OCI-LY7 (cell line): Measurements from ENCODE around the gene MAZ. TPM values are rescaled to one million over a fixed set of nuclear protein-coding genes. Genes with fewer than 3 reads are reported as not detected.

ENCODE experiments used
- BruUV-seq: library from RNA; stranded (reverse); fragments of 400-500 nt; replicated peaks from 2 replicates; lab custom pipeline; 2021; lab: Mats Ljungman, UMichigan
- CTCF ChIA-PET: fragments of 300-600 bp; sonication (Branson Sonifier 250); formaldehyde crosslinking; loops from one replicate; lab custom pipeline; 2022; ENCODE audit warnings: antibody characterized with exemption; ENCODE audit not compliant: unreplicated experiment; lab: Charles Lee
- POLR2A ChIA-PET: fragments of 300-600 bp; sonication (Branson Sonifier 250); formaldehyde crosslinking; loops from one replicate; lab custom pipeline; 2022; ENCODE audit warnings: antibody characterized with exemption; lab: Charles Lee
- DNase-seq: peaks from one replicate; pipeline ENCODE4 v3.0.0-alpha.2; 2015; ENCODE audit warnings: low spot score
- H2AFZ ChIP-seq: fragments of 200-600 bp; sonication (generic), shearing (Covaris generic); 2 replicates; pipeline ENCODE4 v1.6.1; 2014; ENCODE audit warnings: mild to moderate bottlenecking, antibody characterized with exemption, low read length, moderate library complexity
- H3K27ac ChIP-seq: fragments of 200-600 bp; sonication (generic); 2 replicates; pipeline ENCODE4 v1.5.1; 2014; ENCODE audit warnings: mixed run types, low read depth, mild to moderate bottlenecking, moderate library complexity, low read length, inconsistent platforms; ENCODE audit not compliant: poor library complexity, severe bottlenecking
- H3K36me3 ChIP-seq: fragments of 200-600 bp; sonication (generic); 2 replicates; pipeline ENCODE4 v1.6.1; 2014; ENCODE audit warnings: mild to moderate bottlenecking, antibody characterized with exemption, low read length, moderate library complexity, mixed read lengths; ENCODE audit not compliant: insufficient read depth
- H3K4me1 ChIP-seq: fragments of 200-600 bp; sonication (generic); 2 replicates; pipeline ENCODE4 v1.5.1; 2014; ENCODE audit warnings: mild to moderate bottlenecking, low read length; ENCODE audit not compliant: insufficient read depth, poor library complexity, severe bottlenecking
- H3K4me2 ChIP-seq: fragments of 200-600 bp; sonication (generic); 2 replicates; pipeline ENCODE4 v1.6.1; 2014; ENCODE audit warnings: mild to moderate bottlenecking, low read length
- H3K4me3 ChIP-seq: fragments of 200-600 bp; sonication (generic); 2 replicates; pipeline ENCODE4 v1.5.1; 2014; ENCODE audit warnings: mild to moderate bottlenecking, low read depth, low read length; ENCODE audit not compliant: poor library complexity, severe bottlenecking
- H3K79me2 ChIP-seq: fragments of 200-600 bp; sonication (generic); 2 replicates; pipeline ENCODE4 v1.6.1; 2016; ENCODE audit warnings: low read depth, mild to moderate bottlenecking, low read length, moderate library complexity, mixed read lengths; ENCODE audit not compliant: insufficient read depth
- H3K9me2 ChIP-seq: fragments of 200-600 bp; sonication (generic); 2 replicates; pipeline ENCODE4 v1.6.1; 2016; ENCODE audit warnings: mild to moderate bottlenecking, low read length, mixed read lengths; ENCODE audit not compliant: insufficient read depth
- H3K9me3 ChIP-seq: fragments of 200-600 bp; sonication (generic); 2 replicates; pipeline ENCODE4 v1.6.1; 2014; ENCODE audit warnings: mild to moderate bottlenecking, mixed run types, low read length, mixed read lengths
- H4K20me1 ChIP-seq: fragments of 200-600 bp; sonication (generic); 2 replicates; pipeline ENCODE4 v1.6.1; 2014; ENCODE audit warnings: mild to moderate bottlenecking, antibody characterized with exemption, low read length, moderate library complexity, mixed read lengths; ENCODE audit not compliant: insufficient read depth
- EZH2phosphoT487 ChIP-seq: fragments of 200-600 bp; sonication (generic); IDR thresholded peaks from 2 replicates; pipeline ENCODE4 v1.6.1; 2018; ENCODE audit warnings: low read depth, borderline replicate concordance, mild to moderate bottlenecking, mixed run types, antibody characterized with exemption, low read length, moderate library complexity, mixed read lengths
- intact Hi-C: fragments of 100-400 bp; cut with micrococcal nuclease; formaldehyde crosslinking; loops from one replicate; pipeline ENCODE4 v1.10.0; 2022; ENCODE audit not compliant: unreplicated experiment
- total RNA-seq, 2 experiments: library from RNA; depleted of rRNA in 1 of 2; stranded (reverse); fragments of >200 nt in 1 of 2; shearing (Covaris generic) in 1 of 2; gene quantifications; 2 replicates each; pipeline ENCODE4 v1.2.3, GENCODE V29; 2014 to 2022
- TF ChIP-seq, protein P1 (sequence below): fragments of 200-600 bp; sonication (generic); conservative IDR thresholded peaks from 2 replicates; pipeline ENCODE4 v1.5.1; 2014; ENCODE audit warnings: mild to moderate bottlenecking, antibody characterized with exemption, low read length, moderate library complexity, mixed read lengths

The MAZ gene
- total RNA-seq, 2 experiments from 2014 or later = 471 to 484 TPM

- peaks cover 15% of the 10 kb centered on the region; the same call in 1 of the 2 replicates for H3K79me2 ChIP-seq
- H3K4me3 ChIP-seq = peak overlapping the region; percentile 71
- H3K9me3 ChIP-seq = no peaks in the 10 kb centered on the region
- no peak overlapping the region for H2AFZ ChIP-seq
- peaks cover 78% of the 10 kb centered on the region for H3K36me3 ChIP-seq
- H3K4me1 ChIP-seq = peaks cover 46% of the 10 kb centered on the region
- BruUV-seq = TSS peak; percentile 82
- POLR2A ChIA-PET = interaction anchor here (0.7 to 2.5 kb wide), 8 partner anchors 11 to 104 kb away, joined by 3 to 19 read pairs (median 4); partner anchors contain the start of genes KIF22 and PAGR1
- no peak for TF ChIP-seq EZH2phosphoT487
- TF ChIP-seq, protein P1, sequence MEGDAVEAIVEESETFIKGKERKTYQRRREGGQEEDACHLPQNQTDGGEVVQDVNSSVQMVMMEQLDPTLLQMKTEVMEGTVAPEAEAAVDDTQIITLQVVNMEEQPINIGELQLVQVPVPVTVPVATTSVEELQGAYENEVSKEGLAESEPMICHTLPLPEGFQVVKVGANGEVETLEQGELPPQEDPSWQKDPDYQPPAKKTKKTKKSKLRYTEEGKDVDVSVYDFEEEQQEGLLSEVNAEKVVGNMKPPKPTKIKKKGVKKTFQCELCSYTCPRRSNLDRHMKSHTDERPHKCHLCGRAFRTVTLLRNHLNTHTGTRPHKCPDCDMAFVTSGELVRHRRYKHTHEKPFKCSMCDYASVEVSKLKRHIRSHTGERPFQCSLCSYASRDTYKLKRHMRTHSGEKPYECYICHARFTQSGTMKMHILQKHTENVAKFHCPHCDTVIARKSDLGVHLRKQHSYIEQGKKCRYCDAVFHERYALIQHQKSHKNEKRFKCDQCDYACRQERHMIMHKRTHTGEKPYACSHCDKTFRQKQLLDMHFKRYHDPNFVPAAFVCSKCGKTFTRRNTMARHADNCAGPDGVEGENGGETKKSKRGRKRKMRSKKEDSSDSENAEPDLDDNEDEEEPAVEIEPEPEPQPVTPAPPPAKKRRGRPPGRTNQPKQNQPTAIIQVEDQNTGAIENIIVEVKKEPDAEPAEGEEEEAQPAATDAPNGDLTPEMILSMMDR = no peak
- intact Hi-C loops = loop anchor here (1.0 to 5.0 kb wide), 3 partner anchors 14 to 193 kb away; partner anchors contain the start of genes CDIPT, HIRIP3, INO80E and KIF22
- peak; percentile 53 for DNase-seq
- H4K20me1 ChIP-seq = peaks cover 10% of the 10 kb centered on the region
- H3K9me2 ChIP-seq = no peaks in the 10 kb centered on the region
- peak overlapping the region; percentile 91 for H3K4me2 ChIP-seq
- H3K27ac ChIP-seq = peak overlapping the region; percentile 88
- CTCF ChIA-PET = interaction anchor here (0.8 to 1.1 kb wide), 2 partner anchors 11 kb away, joined by 3 read pairs; partner anchors contain the start of gene PAGR1
Observed at GRCh38 chr16:29804455-29805231, 1.7 kb upstream of the MAZ start.

- H3K79me2 ChIP-seq = peaks cover 15% of the 10 kb centered on the region; the same call in 1 of the 2 replicates
- peak overlapping the region; percentile 71 for H3K4me3 ChIP-seq
- ChIA-PET POLR2A (interaction anchor here (2.4 kb wide), 1 partner anchor 15 kb away, joined by 19 read pairs; the partner anchor contains the start of gene KIF22), CTCF (interaction anchor here (1.1 kb wide), 1 partner anchor 11 kb away, joined by 3 read pairs; no protein-coding TSS in a partner anchor)
- H4K20me1 ChIP-seq = peaks cover 15% of the 10 kb centered on the region
- H3K4me1 ChIP-seq = peaks cover 54% of the 10 kb centered on the region
- intact Hi-C loops = loop anchor here (1.0 to 5.0 kb wide), 4 partner anchors 15 to 192 kb away; partner anchors contain the start of genes CDIPT, HIRIP3, INO80E and KIF22
- H3K27ac ChIP-seq = peak overlapping the region; percentile 88
- H3K36me3 ChIP-seq = peaks cover 80% of the 10 kb centered on the region
- H3K9me2 ChIP-seq = no peaks in the 10 kb centered on the region
- DNase-seq = peak; percentile 98
- no peaks in the 10 kb centered on the region for H3K9me3 ChIP-seq
- H3K4me2 ChIP-seq = peak overlapping the region; percentile 91
- BruUV-seq = no TSS peak
- TF ChIP-seq EZH2phosphoT487 = no peak
- TF ChIP-seq, protein P1 = no peak
- H2AFZ ChIP-seq = no peak overlapping the region
Observed at GRCh38 chr16:29805232-29806098, 864 bp upstream of the MAZ start.
